SK-N-SH (cell line): Measurements from ENCODE around the gene CFAP69. TPM values are rescaled to one million over a fixed set of nuclear protein-coding genes. Genes with fewer than 3 reads are reported as not detected.

Experiments used
- CTCF ChIA-PET: fragments of 300-600, 350-600 bp; formaldehyde crosslinking; extraction: SDS; loops from one replicate; lab custom pipeline; 2021; lab: Yijun Ruan, JAX
- POLR2A ChIA-PET: fragments of 350-600 bp; sonication (Branson Sonifier 250); formaldehyde crosslinking; extraction: SDS; loops from one replicate; lab custom pipeline; 2020; ENCODE audit warnings: antibody characterized with exemption, inconsistent platforms; lab: Yijun Ruan, JAX
- DNase-seq: peaks from one replicate; pipeline ENCODE4 v3.0.0; 2012
- H2AFZ ChIP-seq: fragments of 200-600 bp; sonication (generic); 2 replicates; pipeline ENCODE4 v1.8.1; 2016; ENCODE audit warnings: antibody characterized with exemption, mild to moderate bottlenecking, low read depth
- H3F3A ChIP-seq: fragments of 200-600 bp; sonication (generic); replicated peaks from 2 replicates; pipeline ENCODE3; 2016; ENCODE audit warnings: antibody characterized with exemption, mild to moderate bottlenecking; ENCODE audit not compliant: insufficient read depth
- H3K27ac ChIP-seq, 2 experiments: fragments of 200-500 bp in 1 of 2; fragments of 200-600 bp in 1 of 2; sonication (Bioruptor generic) in 1 of 2; sonication (generic), shearing (Covaris generic) in 1 of 2; 2 replicates each; pipeline versions ENCODE4 v1.5.1 to v1.6.1; 2014 to 2016; ENCODE audit warnings: low read depth in 2 of 2, inconsistent platforms in 1 of 2, low read length in 1 of 2, mild to moderate bottlenecking in 1 of 2, mixed read lengths in 1 of 2
- H3K27me3 ChIP-seq: fragments of 200-600 bp; sonication (generic), shearing (Covaris generic); 2 replicates; pipeline ENCODE4 v1.6.1; 2016; ENCODE audit warnings: mixed run types; ENCODE audit not compliant: insufficient read depth
- H3K36me3 ChIP-seq, 2 experiments: fragments of 200-500 bp in 1 of 2; fragments of 200-600 bp in 1 of 2; sonication (Bioruptor generic) in 1 of 2; sonication (generic) in 1 of 2; replicated peaks in 1 of 2; 2 replicates each; pipeline versions ENCODE3 to v1.5.1; 2014 to 2016; ENCODE audit warnings: low read length in 1 of 2, mild to moderate bottlenecking in 1 of 2; ENCODE audit not compliant: insufficient read depth in 2 of 2, control insufficient read depth in 1 of 2
- H3K4me1 ChIP-seq, 2 experiments: fragments of 200-500 bp in 1 of 2; fragments of 200-600 bp in 1 of 2; sonication (Bioruptor generic) in 1 of 2; sonication (generic), shearing (Covaris generic) in 1 of 2; 2 replicates each; pipeline versions ENCODE4 v1.5.1 to v1.6.1; 2014 to 2016; ENCODE audit warnings: low read depth in 1 of 2, low read length in 1 of 2, mixed run types in 1 of 2; ENCODE audit not compliant: insufficient read depth in 2 of 2, control insufficient read depth in 1 of 2
- H3K4me2 ChIP-seq: fragments of 200-600 bp; sonication (generic), shearing (Covaris generic); 2 replicates; pipeline ENCODE4 v1.6.1; 2017; ENCODE audit warnings: mixed run types
- H3K4me3 ChIP-seq, 2 experiments: fragments of 200-500 bp in 1 of 2; fragments of 200-600 bp in 1 of 2; sonication (Bioruptor generic) in 1 of 2; sonication (generic), shearing (Covaris generic) in 1 of 2; 2 replicates each; pipeline versions ENCODE4 v1.5.1 to v1.8.1; 2014 to 2016; ENCODE audit warnings: low read depth in 2 of 2, inconsistent platforms in 1 of 2, low read length in 1 of 2, mild to moderate bottlenecking in 1 of 2, mixed read lengths in 1 of 2, moderate library complexity in 1 of 2
- H3K79me2 ChIP-seq: fragments of 200-600 bp; sonication (generic); 2 replicates; pipeline ENCODE4 v1.8.1; 2017; ENCODE audit warnings: mild to moderate bottlenecking; ENCODE audit not compliant: insufficient read depth
- H3K9ac ChIP-seq: fragments of 200-600 bp; sonication (generic); 2 replicates; pipeline ENCODE4 v1.6.1; 2017; ENCODE audit warnings: mixed run types
- H3K9me2 ChIP-seq: fragments of 200-600 bp; sonication (generic); 2 replicates; pipeline ENCODE4 v1.6.1; 2017; ENCODE audit warnings: mixed run types
- H3K9me3 ChIP-seq: fragments of 200-600 bp; sonication (generic); 2 replicates; pipeline ENCODE4 v1.6.1; 2017; ENCODE audit warnings: mixed run types, mild to moderate bottlenecking, moderate library complexity
- H4K20me1 ChIP-seq: fragments of 200-600 bp; sonication (generic); 2 replicates; pipeline ENCODE4 v1.6.1; 2017; ENCODE audit warnings: mild to moderate bottlenecking, mixed run types; ENCODE audit not compliant: insufficient read depth
- CHD2 ChIP-seq: fragments of 150-350 bp; IDR thresholded peaks from 2 replicates; pipeline ENCODE4 v1.6.1; 2018; ENCODE audit warnings: low read length; ENCODE audit not compliant: partially characterized antibody
- GATA2 ChIP-seq: sonication (generic); formaldehyde crosslinking; IDR thresholded peaks from 2 replicates; pipeline ENCODE4 v1.5.0; 2020; ENCODE audit warnings: mild to moderate bottlenecking, missing genetic modification reagents
- MXI1 ChIP-seq: IDR thresholded peaks from 2 replicates; pipeline ENCODE4 v1.6.1; 2012; ENCODE audit warnings: mild to moderate bottlenecking, low read depth, low read length, improper control_type of control experiment
- NFIC ChIP-seq: IDR thresholded peaks from 2 replicates; pipeline ENCODE4 v1.4.0; 2012; ENCODE audit warnings: borderline replicate concordance
- RAD21 ChIP-seq: IDR thresholded peaks from 2 replicates; pipeline ENCODE4 v1.6.1; 2012; ENCODE audit warnings: mild to moderate bottlenecking, low read length
- REST ChIP-seq: IDR thresholded peaks from 2 replicates; pipeline ENCODE4 v1.6.1; 2012; ENCODE audit warnings: mild to moderate bottlenecking, low read depth, low read length, moderate library complexity
- RXRA ChIP-seq: IDR thresholded peaks from 2 replicates; pipeline ENCODE4 v1.4.0; 2012; ENCODE audit warnings: low read depth, mild to moderate bottlenecking, borderline replicate concordance
- SIN3A ChIP-seq: IDR thresholded peaks from 2 replicates; pipeline ENCODE4 v1.6.1; 2012; ENCODE audit warnings: low read depth, mild to moderate bottlenecking, low read length, moderate library complexity, borderline replicate concordance
- TAF1 ChIP-seq: IDR thresholded peaks from 2 replicates; pipeline ENCODE4 v1.6.1; 2012; ENCODE audit warnings: low read depth, mild to moderate bottlenecking, low read length, moderate library complexity, borderline replicate concordance
- TEAD4 ChIP-seq: IDR thresholded peaks from 2 replicates; pipeline ENCODE4 v1.4.0; 2012; ENCODE audit warnings: mild to moderate bottlenecking, borderline replicate concordance; ENCODE audit not compliant: insufficient read depth
- USF2 ChIP-seq: fragments of 150-350 bp; IDR thresholded peaks from 2 replicates; pipeline ENCODE4 v1.6.1; 2017; ENCODE audit warnings: antibody characterized with exemption, low read length, low read depth, borderline replicate concordance
- YY1 ChIP-seq: IDR thresholded peaks from 2 replicates; pipeline ENCODE4 v1.4.0; 2012; ENCODE audit warnings: low read depth, mild to moderate bottlenecking
- WGBS: methylation state at CpG from one replicate; pipeline ENCODE4 v1.1.6; 2017; ENCODE audit warnings: low lambda C conversion rate; 5-methylcytosine and 5-hydroxymethylcytosine counted together
- polyA plus RNA-seq, 3 experiments: library from polyadenylated mRNA; depleted of rRNA; stranded (reverse); fragments of >200 nt; gene quantifications; 2 replicates each; pipeline ENCODE4 v1.2.3, GENCODE V29; 2012
- TF ChIP-seq, protein P1 (sequence below): fragments of 150-350 bp; IDR thresholded peaks from 2 replicates; pipeline ENCODE4 v1.6.1; 2016; ENCODE audit warnings: mild to moderate bottlenecking, low read depth, low read length
- TF ChIP-seq, protein P2 (sequence below): IDR thresholded peaks from 2 replicates; pipeline ENCODE4 v1.4.0; 2012; ENCODE audit warnings: low read depth, borderline replicate concordance
- TF ChIP-seq, protein P3 (sequence below): IDR thresholded peaks from 2 replicates; pipeline ENCODE4; 2012
- TF ChIP-seq, protein P4 (sequence below): IDR thresholded peaks from 2 replicates; pipeline ENCODE4 v1.4.0; 2012; ENCODE audit warnings: low read depth, borderline replicate concordance

CFAP69 gene
- polyA plus RNA-seq, 1 of the 3 experiments (the other 2 are of a cell fraction), result 2.3 TPM

GRCh38 chr7:90225601-90226000 lies 19.4 kb upstream of the CFAP69 start:
- TF ChIP-seq GATA2 (CRISPR knock-in tag) (no peak), CHD2 (no peak), REST (no peak), YY1 (no peak), TEAD4 (no peak), USF2 (no peak), SIN3A (no peak), NFIC (no peak), MXI1 (no peak), RXRA (no peak), RAD21 (no peak), TAF1 (no peak)
- TF ChIP-seq, protein P1, sequence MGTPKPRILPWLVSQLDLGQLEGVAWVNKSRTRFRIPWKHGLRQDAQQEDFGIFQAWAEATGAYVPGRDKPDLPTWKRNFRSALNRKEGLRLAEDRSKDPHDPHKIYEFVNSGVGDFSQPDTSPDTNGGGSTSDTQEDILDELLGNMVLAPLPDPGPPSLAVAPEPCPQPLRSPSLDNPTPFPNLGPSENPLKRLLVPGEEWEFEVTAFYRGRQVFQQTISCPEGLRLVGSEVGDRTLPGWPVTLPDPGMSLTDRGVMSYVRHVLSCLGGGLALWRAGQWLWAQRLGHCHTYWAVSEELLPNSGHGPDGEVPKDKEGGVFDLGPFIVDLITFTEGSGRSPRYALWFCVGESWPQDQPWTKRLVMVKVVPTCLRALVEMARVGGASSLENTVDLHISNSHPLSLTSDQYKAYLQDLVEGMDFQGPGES, result no peak
- TF ChIP-seq, protein P2, sequence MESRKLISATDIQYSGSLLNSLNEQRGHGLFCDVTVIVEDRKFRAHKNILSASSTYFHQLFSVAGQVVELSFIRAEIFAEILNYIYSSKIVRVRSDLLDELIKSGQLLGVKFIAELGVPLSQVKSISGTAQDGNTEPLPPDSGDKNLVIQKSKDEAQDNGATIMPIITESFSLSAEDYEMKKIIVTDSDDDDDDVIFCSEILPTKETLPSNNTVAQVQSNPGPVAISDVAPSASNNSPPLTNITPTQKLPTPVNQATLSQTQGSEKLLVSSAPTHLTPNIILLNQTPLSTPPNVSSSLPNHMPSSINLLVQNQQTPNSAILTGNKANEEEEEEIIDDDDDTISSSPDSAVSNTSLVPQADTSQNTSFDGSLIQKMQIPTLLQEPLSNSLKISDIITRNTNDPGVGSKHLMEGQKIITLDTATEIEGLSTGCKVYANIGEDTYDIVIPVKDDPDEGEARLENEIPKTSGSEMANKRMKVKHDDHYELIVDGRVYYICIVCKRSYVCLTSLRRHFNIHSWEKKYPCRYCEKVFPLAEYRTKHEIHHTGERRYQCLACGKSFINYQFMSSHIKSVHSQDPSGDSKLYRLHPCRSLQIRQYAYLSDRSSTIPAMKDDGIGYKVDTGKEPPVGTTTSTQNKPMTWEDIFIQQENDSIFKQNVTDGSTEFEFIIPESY, result no peak
- TF ChIP-seq, protein P3, sequence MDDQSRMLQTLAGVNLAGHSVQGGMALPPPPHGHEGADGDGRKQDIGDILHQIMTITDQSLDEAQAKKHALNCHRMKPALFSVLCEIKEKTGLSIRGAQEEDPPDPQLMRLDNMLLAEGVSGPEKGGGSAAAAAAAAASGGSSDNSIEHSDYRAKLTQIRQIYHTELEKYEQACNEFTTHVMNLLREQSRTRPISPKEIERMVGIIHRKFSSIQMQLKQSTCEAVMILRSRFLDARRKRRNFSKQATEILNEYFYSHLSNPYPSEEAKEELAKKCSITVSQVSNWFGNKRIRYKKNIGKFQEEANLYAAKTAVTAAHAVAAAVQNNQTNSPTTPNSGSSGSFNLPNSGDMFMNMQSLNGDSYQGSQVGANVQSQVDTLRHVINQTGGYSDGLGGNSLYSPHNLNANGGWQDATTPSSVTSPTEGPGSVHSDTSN, result no peak
- TF ChIP-seq, protein P4, sequence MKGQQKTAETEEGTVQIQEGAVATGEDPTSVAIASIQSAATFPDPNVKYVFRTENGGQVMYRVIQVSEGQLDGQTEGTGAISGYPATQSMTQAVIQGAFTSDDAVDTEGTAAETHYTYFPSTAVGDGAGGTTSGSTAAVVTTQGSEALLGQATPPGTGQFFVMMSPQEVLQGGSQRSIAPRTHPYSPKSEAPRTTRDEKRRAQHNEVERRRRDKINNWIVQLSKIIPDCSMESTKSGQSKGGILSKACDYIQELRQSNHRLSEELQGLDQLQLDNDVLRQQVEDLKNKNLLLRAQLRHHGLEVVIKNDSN, result no peak
- no peak overlapping the region for H2AFZ ChIP-seq
- 73% methylated on average over 1 of the region's 1 CpG for WGBS
- no peaks in the 10 kb centered on the region for H3K27me3 ChIP-seq
- H3F3A ChIP-seq, result peaks cover 8% of the 10 kb centered on the region
- H3K9ac ChIP-seq, result no peak overlapping the region
- peaks cover 3% of the 10 kb centered on the region; the same call in 1 of the 2 replicates for H3K79me2 ChIP-seq
- no peaks in the 10 kb centered on the region for H3K9me3 ChIP-seq
- no peak overlapping the region for H3K4me2 ChIP-seq
- H3K4me1 ChIP-seq, result peaks cover 4 to 17% of the 10 kb centered on the region in 2 experiments; a peak in 3 of 4 replicates
- H3K36me3 ChIP-seq, result peaks cover 15 to 29% of the 10 kb centered on the region in 2 experiments
- H4K20me1 ChIP-seq, result no peaks in the 10 kb centered on the region
- ChIA-PET POLR2A (no interaction called here), CTCF (interaction anchor here (0.7 kb wide), 1 partner anchor 14 kb away, joined by 3 read pairs; the partner anchor contains the start of gene STEAP2)
- H3K4me3 ChIP-seq, result no peak overlapping the region
- no peaks in the 10 kb centered on the region for H3K9me2 ChIP-seq
- no peak for DNase-seq
- no peak overlapping the region for H3K27ac ChIP-seq
